Activated naive CD4-positive, alpha-beta T cell treated with anti-CD3 and anti-CD28 coated beads, Interleukin-2, amount 10 ng/mL, durations not matched to agents 7 days and 5 days (primary cell): ENCODE measurements around the gene CKM.

Experiments used
- CTCF ChIA-PET: fragments of 350-600 bp; sonication (Branson Sonifier 250); formaldehyde crosslinking; loops from one replicate; lab custom pipeline; 2021; ENCODE audit warnings: antibody characterized with exemption; lab: Charles Lee
- DNase-seq: peaks from one replicate; pipeline ENCODE4 v3.0.0-alpha.2; 2020
- H3K27ac Mint-ChIP-seq: one replicate; pipeline ENCODE4 v1.8.0; 2021; ENCODE audit warnings: mild to moderate bottlenecking, moderate library complexity, mixed read lengths
- H3K27me3 Mint-ChIP-seq: one replicate; pipeline ENCODE4 v1.8.0; 2021; ENCODE audit warnings: mild to moderate bottlenecking, mixed read lengths
- H3K36me3 Mint-ChIP-seq: one replicate; pipeline ENCODE4 v1.8.0; 2021; ENCODE audit warnings: mixed read lengths
- H3K4me1 Mint-ChIP-seq: one replicate; pipeline ENCODE4 v1.8.0; 2021; ENCODE audit warnings: mixed read lengths
- H3K4me3 Mint-ChIP-seq: one replicate; pipeline ENCODE4 v1.8.0; 2021; ENCODE audit warnings: mild to moderate bottlenecking, moderate library complexity, mixed read lengths
- H3K9me3 Mint-ChIP-seq: one replicate; pipeline ENCODE4 v1.8.0; 2021; ENCODE audit warnings: mixed read lengths

The CKM gene

DNA sequence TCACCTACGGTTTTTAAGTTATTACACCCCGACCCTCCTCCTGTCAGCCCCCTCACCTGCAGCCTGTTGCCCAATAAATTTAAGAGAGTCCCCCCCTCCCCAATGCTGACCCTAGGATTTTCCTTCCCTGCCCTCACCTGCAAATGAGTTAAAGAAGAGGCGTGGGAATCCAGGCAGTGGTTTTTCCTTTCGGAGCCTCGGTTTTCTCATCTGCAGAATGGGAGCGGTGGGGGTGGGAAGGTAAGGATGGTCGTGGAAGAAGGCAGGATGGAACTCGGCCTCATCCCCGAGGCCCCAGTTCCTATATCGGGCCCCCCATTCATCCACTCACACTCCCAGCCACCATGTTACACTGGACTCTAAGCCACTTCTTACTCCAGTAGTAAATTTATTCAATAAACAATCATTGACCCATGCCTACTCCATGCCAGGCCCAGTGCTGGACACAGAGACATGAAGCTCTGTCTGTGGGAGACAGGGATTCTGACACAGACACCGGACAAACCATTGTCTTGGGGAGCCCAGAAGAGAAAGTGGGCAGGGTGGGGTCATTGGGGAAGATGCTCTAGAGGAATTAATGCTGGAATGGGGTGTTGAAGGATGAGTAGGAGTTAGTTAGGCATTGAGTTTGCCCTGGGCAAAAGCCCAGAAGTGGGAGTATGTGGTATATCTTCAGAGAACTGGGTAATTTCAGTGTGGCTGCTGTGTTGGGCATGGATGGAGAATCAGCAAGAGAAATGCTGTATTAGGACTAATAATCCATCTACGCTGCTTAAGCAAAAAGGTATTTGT lies 19.2 kb downstream of the CKM start:
- H3K4me3 Mint-ChIP-seq, result no peak overlapping the region
- H3K4me1 Mint-ChIP-seq, result no peaks in the 10 kb centered on the region
- CTCF ChIA-PET, result no interaction called here
- no peak overlapping the region for H3K27ac Mint-ChIP-seq
- DNase-seq, result no peak
- peaks cover 15% of the 10 kb centered on the region for H3K27me3 Mint-ChIP-seq
- H3K9me3 Mint-ChIP-seq, result no peaks in the 10 kb centered on the region
- H3K36me3 Mint-ChIP-seq, result no peaks in the 10 kb centered on the region

DNA sequence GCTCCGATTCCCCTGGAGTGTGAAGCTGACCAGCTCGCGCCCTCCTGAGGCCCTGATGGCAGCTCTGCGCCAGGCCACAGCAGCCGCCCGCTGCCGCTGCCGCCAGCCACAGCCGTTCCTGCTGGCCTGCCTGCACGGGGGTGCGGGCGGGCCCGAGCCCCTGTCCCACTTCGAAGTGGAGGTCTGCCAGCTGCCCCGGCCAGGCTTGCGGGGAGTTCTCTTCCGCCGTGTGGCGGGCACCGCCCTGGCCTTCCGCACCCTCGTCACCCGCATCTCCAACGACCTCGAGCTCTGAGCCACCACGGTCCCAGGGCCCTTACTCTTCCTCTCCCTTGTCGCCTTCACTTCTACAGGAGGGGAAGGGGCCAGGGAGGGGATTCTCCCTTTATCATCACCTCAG lies 20.3 kb downstream of the CKM start:
- Mint-ChIP-seq H3K27me3 (peaks cover 15% of the 10 kb centered on the region), H3K4me1 (no peaks in the 10 kb centered on the region), H3K9me3 (no peaks in the 10 kb centered on the region), H3K36me3 (no peaks in the 10 kb centered on the region), H3K27ac (no peak overlapping the region), H3K4me3 (no peak overlapping the region)
- DNase-seq, result no peak
- CTCF ChIA-PET, result no interaction called here

DNA sequence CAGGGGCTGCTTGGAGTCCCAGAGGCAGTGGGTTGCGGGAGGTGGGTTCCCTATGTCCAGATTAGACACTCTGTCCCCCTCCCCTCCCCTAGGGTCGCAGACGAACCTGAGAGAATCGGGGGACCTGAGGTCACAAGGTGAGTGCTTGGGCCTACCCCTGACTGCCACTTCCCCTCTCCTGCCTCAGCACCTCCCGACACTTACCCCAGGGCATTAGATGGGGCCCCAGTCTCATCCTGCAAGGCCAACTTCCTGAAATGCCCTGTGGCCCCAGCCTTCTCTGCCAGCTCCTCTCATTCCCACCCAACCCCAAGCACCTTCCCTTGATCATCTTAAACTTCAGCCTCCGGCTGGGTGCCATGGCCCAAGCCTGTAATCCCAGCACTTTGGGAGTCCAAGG lies 23.0 kb downstream of the CKM start:
- CTCF ChIA-PET, result no interaction called here
- peaks cover 4% of the 10 kb centered on the region for H3K36me3 Mint-ChIP-seq
- H3K4me3 Mint-ChIP-seq, result no peak overlapping the region
- DNase-seq, result no peak
- H3K4me1 Mint-ChIP-seq, result no peaks in the 10 kb centered on the region
- H3K27me3 Mint-ChIP-seq, result peaks cover 4% of the 10 kb centered on the region
- H3K27ac Mint-ChIP-seq, result no peak overlapping the region
- no peaks in the 10 kb centered on the region for H3K9me3 Mint-ChIP-seq

DNA sequence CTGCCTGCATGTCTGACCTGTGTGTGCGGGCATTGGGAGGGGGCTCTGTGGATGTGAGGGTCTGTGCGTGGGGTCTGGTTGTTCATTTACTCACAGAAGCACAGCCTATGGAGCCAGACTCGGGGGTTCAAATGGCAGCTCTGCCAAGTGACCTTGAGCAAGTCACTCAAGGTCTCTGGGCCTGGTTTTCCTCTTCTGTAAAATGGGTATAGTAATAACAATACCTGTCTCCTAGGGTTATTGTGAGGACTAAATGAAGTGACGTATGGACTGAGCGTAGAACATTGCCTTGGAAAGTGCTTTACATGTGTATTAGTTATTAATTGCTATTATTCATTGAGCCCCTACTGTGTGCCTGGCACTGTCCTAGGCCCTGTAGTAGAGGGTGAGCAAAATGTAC lies 24.4 kb downstream of the CKM start:
- Mint-ChIP-seq H3K36me3 (peaks cover 4% of the 10 kb centered on the region), H3K4me3 (no peak overlapping the region), H3K27ac (no peak overlapping the region), H3K27me3 (no peaks in the 10 kb centered on the region), H3K4me1 (no peaks in the 10 kb centered on the region), H3K9me3 (no peaks in the 10 kb centered on the region)
- CTCF ChIA-PET, result no interaction called here
- DNase-seq, result no peak

DNA sequence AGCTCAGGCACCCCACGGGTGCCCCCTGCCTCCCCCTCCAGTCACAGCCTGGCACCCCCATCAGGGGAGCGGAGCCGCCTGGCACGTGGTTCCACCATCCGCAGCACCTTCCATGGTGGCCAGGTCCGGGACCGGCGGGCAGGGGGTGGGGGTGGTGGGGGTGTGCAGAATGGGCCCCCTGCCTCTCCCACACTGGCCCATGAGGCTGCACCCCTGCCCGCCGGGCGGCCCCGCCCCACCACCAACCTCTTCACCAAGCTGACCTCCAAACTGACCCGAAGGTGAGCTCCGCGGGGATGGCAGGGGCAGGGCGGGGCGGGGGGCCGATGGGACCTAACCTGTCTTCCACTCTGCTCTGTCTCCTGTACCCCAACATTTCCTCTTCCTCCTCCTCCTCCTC lies 25.0 kb downstream of the CKM start:
- no peak overlapping the region for H3K4me3 Mint-ChIP-seq
- no peaks in the 10 kb centered on the region for H3K27me3 Mint-ChIP-seq
- no peaks in the 10 kb centered on the region for H3K9me3 Mint-ChIP-seq
- H3K36me3 Mint-ChIP-seq, result peaks cover 4% of the 10 kb centered on the region
- CTCF ChIA-PET, result no interaction called here
- no peak for DNase-seq
- H3K27ac Mint-ChIP-seq, result no peak overlapping the region
- no peaks in the 10 kb centered on the region for H3K4me1 Mint-ChIP-seq

DNA sequence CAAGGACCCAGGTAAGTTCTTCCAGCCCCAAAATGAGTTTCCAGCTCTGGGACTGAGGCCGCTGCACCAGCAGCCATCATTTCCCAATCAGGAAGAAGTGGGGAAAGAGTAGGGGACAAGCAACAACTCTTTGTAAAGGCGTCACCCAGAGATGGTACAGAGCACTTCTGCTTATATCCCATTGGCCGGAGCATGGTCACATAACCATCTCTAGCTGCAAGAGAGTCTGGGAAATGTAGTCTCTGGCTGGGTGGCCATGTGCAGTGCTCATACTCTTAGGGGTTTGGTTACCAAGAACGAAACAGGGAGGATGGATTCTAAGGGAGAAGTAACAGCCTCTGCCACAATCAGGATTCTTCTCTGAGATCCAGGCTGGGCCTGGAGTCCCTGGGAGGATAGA lies 26.3 kb downstream of the CKM start:
- H3K36me3 Mint-ChIP-seq, result peaks cover 4% of the 10 kb centered on the region
- no peaks in the 10 kb centered on the region for H3K4me1 Mint-ChIP-seq

DNA sequence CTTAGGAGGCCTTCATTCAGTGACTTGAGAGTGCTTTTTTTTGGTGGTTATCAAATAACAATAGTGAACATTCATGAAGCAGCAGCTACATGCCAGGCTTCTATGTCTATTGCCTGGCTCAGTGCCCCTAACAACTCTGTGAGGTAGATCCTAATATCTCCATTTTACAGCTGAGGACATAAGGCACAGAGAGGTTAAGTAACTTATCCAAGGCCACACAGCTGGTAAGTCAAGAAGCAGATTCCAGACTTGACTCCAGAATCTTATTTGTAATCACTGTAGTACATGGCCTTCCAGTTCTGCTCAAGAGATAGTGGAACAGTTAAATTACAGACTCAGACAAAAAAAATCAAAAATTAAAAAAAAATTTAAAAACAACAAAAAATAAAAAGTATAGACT lies 26.8 kb downstream of the CKM start:
- H3K27me3 Mint-ChIP-seq, result no peaks in the 10 kb centered on the region
- CTCF ChIA-PET, result no interaction called here
- no peak overlapping the region for H3K4me3 Mint-ChIP-seq
- H3K36me3 Mint-ChIP-seq, result peaks cover 4% of the 10 kb centered on the region
- no peak overlapping the region for H3K27ac Mint-ChIP-seq
- no peak for DNase-seq
- no peaks in the 10 kb centered on the region for H3K9me3 Mint-ChIP-seq
- H3K4me1 Mint-ChIP-seq, result no peaks in the 10 kb centered on the region

More for the DNA sequence above, 26.3 kb downstream of the CKM start:
- DNase-seq, result no peak
- Mint-ChIP-seq H3K4me3 (no peak overlapping the region), H3K27ac (no peak overlapping the region), H3K27me3 (no peaks in the 10 kb centered on the region), H3K9me3 (no peaks in the 10 kb centered on the region)
- CTCF ChIA-PET, result no interaction called here

DNA sequence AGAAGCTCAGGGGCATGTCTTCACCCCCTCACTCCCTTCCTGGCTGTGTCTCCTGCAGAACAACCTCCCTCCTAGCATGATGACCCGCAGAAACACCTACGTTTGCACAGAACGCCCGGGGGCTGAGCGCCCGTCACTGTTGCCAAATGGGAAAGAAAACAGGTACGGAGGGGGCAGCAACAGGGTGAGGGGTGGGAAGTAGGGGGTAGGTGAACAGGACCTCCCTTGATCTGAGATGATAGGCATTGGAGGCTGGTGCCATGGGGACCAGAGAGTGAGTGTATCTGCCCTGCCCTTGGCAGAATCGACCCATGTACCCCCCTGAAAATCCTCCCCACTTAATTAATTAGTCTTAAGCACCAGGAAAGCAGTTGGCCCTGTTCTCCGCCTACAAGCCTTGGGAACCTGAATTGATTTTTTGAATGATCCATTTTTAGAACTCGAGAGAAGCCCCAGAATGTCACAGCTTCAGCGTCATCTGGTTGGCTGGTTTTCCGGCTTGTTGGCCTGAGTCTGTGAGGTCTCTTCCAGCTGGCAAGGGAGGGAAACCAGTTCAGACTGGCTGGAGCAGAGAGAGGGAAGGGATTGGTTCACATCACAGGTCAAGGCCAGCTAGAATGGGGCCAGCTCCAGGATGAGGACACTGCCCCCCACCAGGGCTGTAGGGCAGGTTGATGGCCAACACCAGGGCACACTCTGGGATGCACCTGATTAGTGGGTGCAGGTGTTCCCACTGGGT lies 28.2 kb downstream of the CKM start:
- CTCF ChIA-PET, result no interaction called here
- Mint-ChIP-seq H3K36me3 (peaks cover 4% of the 10 kb centered on the region), H3K27me3 (no peaks in the 10 kb centered on the region)

DNA sequence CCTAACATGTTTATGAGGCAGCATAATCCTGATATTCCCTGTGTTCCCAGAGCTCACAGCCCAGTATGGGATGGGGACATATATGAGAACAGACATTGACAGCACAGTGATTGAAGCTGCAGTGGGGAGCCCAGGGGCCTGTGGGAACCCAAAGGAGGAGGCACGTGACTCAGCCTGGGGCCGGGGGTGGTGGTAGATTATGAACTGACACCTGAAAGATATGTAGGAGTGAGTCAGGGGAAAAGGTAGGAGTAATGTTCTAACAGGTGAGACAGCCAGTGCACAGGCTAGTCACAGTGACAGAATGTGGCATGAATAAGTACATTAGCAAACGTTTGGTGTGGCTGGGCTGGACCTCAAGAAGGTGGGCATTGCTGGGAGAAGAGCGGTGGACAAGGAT lies 29.0 kb downstream of the CKM start:
- Mint-ChIP-seq H3K27me3 (no peaks in the 10 kb centered on the region), H3K4me1 (no peaks in the 10 kb centered on the region), H3K36me3 (peaks cover 4% of the 10 kb centered on the region), H3K9me3 (no peaks in the 10 kb centered on the region), H3K27ac (no peak overlapping the region), H3K4me3 (no peak overlapping the region)
- CTCF ChIA-PET, result no interaction called here
- no peak for DNase-seq

More for the DNA sequence above, 28.2 kb downstream of the CKM start:
- Mint-ChIP-seq H3K9me3 (no peaks in the 10 kb centered on the region), H3K27ac (no peak overlapping the region), H3K4me1 (no peaks in the 10 kb centered on the region), H3K4me3 (no peak overlapping the region)
- no peak for DNase-seq

DNA sequence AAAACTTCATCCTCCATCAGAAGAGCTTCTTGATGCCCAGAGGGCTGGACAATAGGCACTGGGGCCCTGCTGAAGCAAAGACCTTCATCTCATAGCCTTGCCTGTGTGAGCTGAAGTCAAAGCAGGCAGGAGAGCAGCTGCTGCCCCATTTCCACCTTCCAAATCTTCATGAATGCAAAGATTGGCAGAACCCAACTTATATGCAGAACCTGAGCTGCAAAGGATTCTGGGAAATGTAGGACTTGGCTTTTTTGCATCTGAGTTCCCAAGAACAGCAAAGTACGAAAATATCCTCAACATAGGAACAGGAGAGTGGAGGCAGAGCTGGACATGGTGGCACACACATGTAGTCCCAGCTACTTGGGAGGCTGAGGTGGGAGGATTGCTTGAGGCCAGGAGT lies 30.8 kb downstream of the CKM start:
- CTCF ChIA-PET, result no interaction called here
- Mint-ChIP-seq H3K27me3 (no peaks in the 10 kb centered on the region), H3K27ac (no peak overlapping the region), H3K9me3 (no peaks in the 10 kb centered on the region), H3K4me3 (no peak overlapping the region), H3K4me1 (no peaks in the 10 kb centered on the region), H3K36me3 (peaks cover 6% of the 10 kb centered on the region)
- no peak for DNase-seq

DNA sequence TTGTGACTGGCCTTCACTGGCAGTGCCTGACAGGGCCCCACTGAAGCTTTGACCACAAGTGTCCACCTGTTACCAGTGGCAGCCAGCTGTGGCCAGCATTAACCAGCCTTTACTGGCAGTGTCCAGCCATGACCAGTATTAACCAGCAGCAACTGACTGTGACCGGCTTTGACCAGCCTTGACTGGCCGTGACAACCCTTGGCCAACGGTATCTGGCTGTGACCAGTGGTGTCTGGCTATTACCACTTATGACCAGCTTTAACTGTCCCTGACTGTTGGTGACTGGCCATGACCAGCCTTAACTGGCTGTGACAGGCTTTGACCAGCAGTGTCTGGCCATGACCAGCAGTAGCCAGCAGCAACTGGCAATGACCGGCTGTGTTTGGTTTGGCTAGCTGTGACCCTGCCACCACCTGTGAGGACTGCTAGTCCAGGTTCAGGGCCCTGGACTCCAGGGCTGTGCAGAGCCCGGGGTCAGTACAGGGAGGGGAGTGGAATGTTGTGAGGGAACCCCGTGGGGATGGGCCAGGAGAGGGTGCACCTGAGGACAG lies 32.2 kb downstream of the CKM start:
- Mint-ChIP-seq H3K4me3 (no peak overlapping the region), H3K9me3 (no peaks in the 10 kb centered on the region), H3K4me1 (no peaks in the 10 kb centered on the region), H3K27ac (no peak overlapping the region), H3K27me3 (no peaks in the 10 kb centered on the region), H3K36me3 (peaks cover 3% of the 10 kb centered on the region)
- CTCF ChIA-PET, result no interaction called here
- no peak for DNase-seq

DNA sequence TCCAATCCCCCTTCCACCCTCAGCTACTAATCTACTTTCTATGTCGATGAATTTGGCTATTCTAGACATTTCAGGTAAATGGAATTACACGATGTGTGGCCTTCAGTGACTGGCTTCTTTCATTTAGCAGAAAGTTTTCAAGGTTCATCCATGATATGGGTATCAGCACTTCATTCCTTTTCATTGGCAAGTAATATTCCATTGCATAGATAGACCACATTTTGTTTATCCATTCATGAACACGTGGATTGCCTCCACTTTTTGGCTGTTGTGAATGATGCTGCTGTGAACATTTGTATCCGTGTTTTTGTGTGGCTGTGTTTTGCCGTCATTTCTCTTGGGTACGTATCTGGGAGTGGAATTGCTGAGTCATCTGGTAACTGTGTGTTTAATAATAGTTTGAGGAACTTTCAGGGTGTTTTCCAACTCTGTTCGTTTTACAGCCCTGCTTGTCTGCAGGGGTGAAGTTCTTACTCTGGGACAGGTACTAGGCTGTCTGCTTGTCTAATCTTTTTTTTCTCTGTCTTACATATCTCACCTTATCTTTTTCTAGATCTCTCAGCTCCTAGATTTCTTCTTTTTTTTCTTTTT lies 39.1 kb downstream of the CKM start:
- Mint-ChIP-seq H3K27ac (no peak overlapping the region), H3K4me3 (no peak overlapping the region), H3K9me3 (no peaks in the 10 kb centered on the region), H3K27me3 (no peaks in the 10 kb centered on the region), H3K36me3 (peaks cover 15% of the 10 kb centered on the region), H3K4me1 (no peaks in the 10 kb centered on the region)
- CTCF ChIA-PET, result no interaction called here
- DNase-seq, result no peak

DNA sequence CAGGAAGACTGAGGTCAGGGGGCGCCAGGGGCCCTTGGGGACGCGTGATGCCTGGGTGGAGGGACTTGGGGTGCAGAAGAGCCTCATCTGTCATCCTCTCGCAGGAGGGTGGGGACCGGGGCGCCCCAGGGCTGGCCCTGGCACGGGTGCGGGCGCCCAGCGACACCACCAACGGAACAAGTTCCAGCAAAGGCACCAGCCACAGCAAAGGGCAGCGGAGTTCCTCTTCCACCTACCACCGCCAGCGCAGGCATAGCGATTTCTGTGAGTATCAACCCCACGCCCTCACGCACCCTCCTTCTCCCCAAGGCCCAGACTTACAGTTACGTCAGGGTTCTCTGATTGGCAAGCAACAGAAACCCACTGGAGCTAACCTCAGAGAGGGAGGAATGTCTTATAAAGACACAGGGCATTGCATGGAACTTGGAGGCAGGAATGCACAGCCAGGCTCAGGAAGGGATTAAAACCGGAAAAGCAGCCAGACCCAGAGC lies 42.2 kb downstream of the CKM start:
- H3K27me3 Mint-ChIP-seq, result no peaks in the 10 kb centered on the region
- CTCF ChIA-PET, result no interaction called here
- peaks cover 14% of the 10 kb centered on the region for H3K36me3 Mint-ChIP-seq

DNA sequence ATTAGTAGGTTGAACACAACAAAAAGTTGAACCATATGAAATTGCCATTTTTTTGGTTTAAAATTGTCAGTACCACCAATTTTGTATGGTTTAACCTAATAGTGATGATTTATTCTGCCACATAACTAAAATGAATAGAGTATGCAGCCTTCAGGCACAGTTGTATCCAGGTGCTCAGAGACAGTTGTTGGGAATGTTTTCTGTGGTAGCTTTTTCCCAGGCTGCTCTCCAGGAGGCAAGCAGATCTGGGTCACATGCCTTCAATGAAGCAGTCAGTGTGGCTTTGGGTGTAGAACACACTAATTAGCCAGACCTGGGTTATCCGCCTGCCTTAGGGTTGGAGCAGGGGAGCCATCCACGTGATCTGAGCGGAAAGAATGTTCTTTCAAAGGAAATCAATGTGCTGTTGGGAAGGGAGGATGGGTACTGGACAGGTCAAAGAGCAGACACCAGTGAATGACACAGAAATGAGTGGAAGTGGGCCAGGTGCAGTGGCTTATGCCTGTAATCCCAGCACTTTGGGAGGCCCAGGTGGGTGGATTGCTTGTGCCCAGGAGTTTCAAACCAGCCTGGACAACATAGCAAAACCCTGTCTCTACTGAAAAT lies 43.0 kb downstream of the CKM start:
- H3K4me1 Mint-ChIP-seq, result no peaks in the 10 kb centered on the region
- CTCF ChIA-PET, result no interaction called here
- no peaks in the 10 kb centered on the region for H3K9me3 Mint-ChIP-seq
- no peak overlapping the region for H3K4me3 Mint-ChIP-seq
- no peak for DNase-seq
- peaks cover 14% of the 10 kb centered on the region for H3K36me3 Mint-ChIP-seq
- H3K27ac Mint-ChIP-seq, result no peak overlapping the region
- H3K27me3 Mint-ChIP-seq, result no peaks in the 10 kb centered on the region

More for the DNA sequence above, 42.2 kb downstream of the CKM start:
- Mint-ChIP-seq H3K9me3 (no peaks in the 10 kb centered on the region), H3K4me1 (no peaks in the 10 kb centered on the region), H3K27ac (no peak overlapping the region), H3K4me3 (no peak overlapping the region)
- DNase-seq, result no peak
